ENCODE measurements around the gene TIMP2.

- no peak for TF ChIP-seq POLR2A (IDR thresholded peaks at IDR 0.05)
- no peak for TF ChIP-seq EP300 (IDR thresholded peaks at IDR 0.05)
- TF ChIP-seq CTCF (IDR thresholded peaks at IDR 0.05): no peak
Measured at GRCh38 chr17:78808163-78808562, 117.0 kb downstream of the TIMP2 start.

Data from tibial nerve (tissue), 4 donors.